HG03378 (cell line): Measurements from ENCODE around the gene RPUSD2.

Experiments
- ATAC-seq: cut with Tn5 transposase; IDR thresholded peaks from one replicate; pipeline ENCODE4 v1.9.1; 2021; ENCODE audit warnings: mild to moderate bottlenecking, moderate library complexity; ENCODE audit not compliant: unreplicated experiment

Gene RPUSD2

DNA sequence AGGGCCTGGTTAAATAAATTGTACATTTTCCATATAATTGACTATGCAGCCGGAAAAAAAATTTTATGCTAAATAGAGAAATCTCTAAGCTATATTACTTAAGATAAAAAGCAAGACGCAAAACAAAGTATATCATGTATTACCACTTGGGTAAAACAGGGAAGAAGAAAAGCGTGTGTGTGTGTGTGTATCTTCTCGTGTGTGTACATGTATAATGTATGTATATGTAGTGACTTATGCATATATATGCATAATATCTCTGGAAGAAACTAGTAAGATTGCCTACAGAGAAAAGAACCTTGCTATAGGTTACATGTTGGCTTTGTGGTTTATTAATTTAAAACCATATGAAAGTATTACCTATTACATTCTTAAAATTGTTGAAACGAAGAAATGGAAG is 44.0 kb downstream of the RPUSD2 start:
- no peak for ATAC-seq

- no peak for ATAC-seq
These were observed 48.9 kb downstream of the RPUSD2 start for GRCh38 chr15:40618023-40618422.

GRCh38 chr15:40618906-40619305 is 49.8 kb downstream of the RPUSD2 start:
- ATAC-seq = no peak

GRCh38 chr15:40623361-40623760 is 54.3 kb downstream of the RPUSD2 start:
- ATAC-seq = no peak
